ENCODE measurements around the gene IL9R. TPM values are rescaled to one million over a fixed set of nuclear protein-coding genes. Genes with fewer than 3 reads are reported as not detected.

The IL9R gene
- total and polyA plus RNA-seq, 2 experiments from 2014 or later: 0.31 to 0.39 TPM

- no peak overlapping the region for H3K4me3 ChIP-seq
- H3K36me3 Mint-ChIP-seq (ENCODE audit: low read depth): peaks cover 41% of the 10 kb centered on the region
- no peak overlapping the region for H2AFZ ChIP-seq
- H3K79me2 ChIP-seq (replicated peaks; ENCODE audit: insufficient read depth): no peaks in the 10 kb centered on the region
- no peaks in the 10 kb centered on the region for H3F3A ChIP-seq (replicated peaks; ENCODE audit: low read depth)
- H3K27me3 Mint-ChIP-seq (ENCODE audit: insufficient read depth, low read depth, poor library complexity): peaks cover 5% of the 10 kb centered on the region
- no peaks in the 10 kb centered on the region for H4K20me1 ChIP-seq (replicated peaks; ENCODE audit: insufficient read depth)
- peaks cover 96% of the 10 kb centered on the region for H3K9me3 Mint-ChIP-seq
- H3K27ac Mint-ChIP-seq: no peak overlapping the region
- no peaks in the 10 kb centered on the region for H3K36me3 ChIP-seq (ENCODE audit: insufficient read depth)
- no peaks in the 10 kb centered on the region for H3K9me2 ChIP-seq (ENCODE audit: insufficient read depth)
- H3K4me2 ChIP-seq: no peak overlapping the region
- no peaks in the 10 kb centered on the region for H3K4me1 ChIP-seq (ENCODE audit: insufficient read depth)
- H3K4me1 Mint-ChIP-seq: no peaks in the 10 kb centered on the region
- no peaks in the 10 kb centered on the region for H3K27me3 ChIP-seq (ENCODE audit: insufficient read depth)
- H3K27ac ChIP-seq (ENCODE audit: low read depth): no peak overlapping the region
- H3K4me3 Mint-ChIP-seq: no peak overlapping the region
- ATAC-seq: no peak
- no peak for DNase-seq (ENCODE audit: low spot score)
- TF ChIP-seq ZNF462 (CRISPR knock-in tag; IDR thresholded peaks at IDR 0.05) (no peak), NANOG (IDR thresholded peaks at IDR 0.05; ENCODE audit: borderline replicate concordance) (no peak), ETS1 (IDR thresholded peaks at IDR 0.05) (no peak), JUNB (IDR thresholded peaks at IDR 0.05; ENCODE audit: unreplicated experiment) (no peak), EZH2phosphoT487 (IDR thresholded peaks at IDR 0.05; ENCODE audit: unreplicated experiment) (no peak), STAT1 (IDR thresholded peaks at IDR 0.05; ENCODE audit: unreplicated experiment) (no peak), CTCF (conservative IDR thresholded peaks at IDR 0.05; ENCODE audit: low read depth in 2 of 2) (no peak), POLR2AphosphoS5 (IDR thresholded peaks at IDR 0.05; ENCODE audit: low read depth) (no peak), REST (IDR thresholded peaks at IDR 0.05; ENCODE audit: unreplicated experiment) (no peak), CREB1 (CRISPR knock-in tag; IDR thresholded peaks at IDR 0.05; ENCODE audit: low read depth) (no peak)
These were observed 3.6 kb downstream of the IL9R start for GRCh38 chrX:156001001-156001666.

All from GM23338 (cell line).